ENCODE results near the gene ITGAD.

The ITGAD gene

GRCh38 chr16:31458844-31459686, 65.9 kb downstream of the ITGAD start, which contains the start of gene ARMC5:
Gene ARMC5 (plus strand): TSS chr16:31459501. CDS start chr16:31459525, 24 bp downstream.
- DNase-seq (ENCODE audit: low read depth, low spot score): peak; percentile 94

- DNase-seq (ENCODE audit: low read depth, low spot score): peak; percentile 88
These were observed 66.8 kb downstream of the ITGAD start for GRCh38 chr16:31459687-31460581.

GRCh38 chr16:31460582-31461002, 67.5 kb downstream of the ITGAD start:
- DNase-seq (ENCODE audit: low read depth, low spot score): no peak

GRCh38 chr16:31461201-31461920, 68.2 kb downstream of the ITGAD start:
- no peak for DNase-seq (ENCODE audit: low read depth, low spot score)

- no peak for DNase-seq (ENCODE audit: low read depth, low spot score)
These were observed 69.0 kb downstream of the ITGAD start for GRCh38 chr16:31461921-31462804.

- no peak for DNase-seq (ENCODE audit: low read depth, low spot score)
These were observed 71.2 kb downstream of the ITGAD start for GRCh38 chr16:31464348-31464769.

GRCh38 chr16:31464781-31465260, 71.7 kb downstream of the ITGAD start:
- DNase-seq (ENCODE audit: low read depth, low spot score): no peak

- DNase-seq (ENCODE audit: low read depth, low spot score): no peak
These were observed 72.7 kb downstream of the ITGAD start for GRCh38 chr16:31465788-31466370.

GRCh38 chr16:31466381-31466841, 73.3 kb downstream of the ITGAD start:
- DNase-seq (ENCODE audit: low read depth, low spot score): no peak

- DNase-seq (ENCODE audit: low read depth, low spot score): no peak
These were observed 74.1 kb downstream of the ITGAD start for GRCh38 chr16:31467151-31467773.

GRCh38 chr16:31467858-31468257, 74.7 kb downstream of the ITGAD start:
- DNase-seq (ENCODE audit: low read depth, low spot score): no peak

GRCh38 chr16:31470615-31471014, 77.5 kb downstream of the ITGAD start:
- no peak for DNase-seq (ENCODE audit: low read depth, low spot score)

- DNase-seq (ENCODE audit: low read depth, low spot score): no peak
These were observed 78.2 kb downstream of the ITGAD start for GRCh38 chr16:31471241-31471874.

GRCh38 chr16:31471875-31472708, 79.0 kb downstream of the ITGAD start, which contains the start of gene TGFB1I1:
Gene TGFB1I1 (plus strand): TSS chr16:31472152. CDS start chr16:31472189, 37 bp downstream.
- no peak for DNase-seq (ENCODE audit: low read depth, low spot score)

GRCh38 chr16:31472709-31473203, 79.6 kb downstream of the ITGAD start:
- DNase-seq (ENCODE audit: low read depth, low spot score): no peak

GRCh38 chr16:31473264-31473984, 80.3 kb downstream of the ITGAD start:
- DNase-seq (ENCODE audit: low read depth, low spot score): no peak

- no peak for DNase-seq (ENCODE audit: low read depth, low spot score)
These were observed 81.1 kb downstream of the ITGAD start for GRCh38 chr16:31474173-31474714.

All from iPS DF 19.7 (cell line).